Panc1 (cell line): ENCODE measurements around the gene EREG. TPM values are rescaled to one million over a fixed set of nuclear protein-coding genes. Genes with fewer than 3 reads are reported as not detected.

ENCODE experiments used
- ATAC-seq: fragments of 200-7000 bp; cut with Tn5 transposase; 2 replicates; pipeline ENCODE4 v1.9.1; 2020; ENCODE audit warnings: mild to moderate bottlenecking, moderate library complexity
- BruUV-seq: library from RNA; stranded (reverse); fragments of 400-500 nt; replicated peaks from 2 replicates; lab custom pipeline; 2021; lab: Mats Ljungman, UMichigan
- CTCF ChIA-PET: fragments of 300-600 bp; sonication (Branson Sonifier 250); formaldehyde crosslinking; loops from one replicate; lab custom pipeline; 2022; ENCODE audit warnings: antibody characterized with exemption; lab: Charles Lee
- POLR2A ChIA-PET: fragments of 300-600 bp; sonication (Branson Sonifier 250); formaldehyde crosslinking; loops from one replicate; lab custom pipeline; 2022; ENCODE audit warnings: antibody characterized with exemption; lab: Charles Lee
- DNase-seq: peaks from one replicate; pipeline ENCODE4 v3.0.0-alpha.2; 2010; ENCODE audit warnings: low read depth, low spot score
- H3K27ac ChIP-seq: 2 replicates; pipeline ENCODE4 v1.5.1; 2011; ENCODE audit warnings: mild to moderate bottlenecking, low read length, inconsistent platforms
- H3K27me3 ChIP-seq: fragments of 200-500 bp; sonication (Bioruptor generic); 2 replicates; pipeline ENCODE4 v1.6.0; 2014; ENCODE audit warnings: low read length, inconsistent platforms; ENCODE audit not compliant: control insufficient read depth, insufficient read depth
- H3K36me3 ChIP-seq: fragments of 200-500 bp; sonication (Bioruptor generic); 2 replicates; pipeline ENCODE4 v1.5.1; 2014; ENCODE audit warnings: inconsistent platforms, mild to moderate bottlenecking, low read length, moderate library complexity; ENCODE audit not compliant: control insufficient read depth, insufficient read depth
- H3K4me1 ChIP-seq: 2 replicates; pipeline ENCODE4 v1.5.1; 2011; ENCODE audit warnings: inconsistent platforms, mild to moderate bottlenecking, low read length, moderate library complexity; ENCODE audit not compliant: control insufficient read depth, insufficient read depth
- H3K4me3 ChIP-seq, 2 experiments: 2 replicates each; pipeline ENCODE4 v1.5.1; 2011 to 2012; ENCODE audit warnings: low read depth in 2 of 2, low read length in 2 of 2, mild to moderate bottlenecking in 2 of 2, inconsistent platforms in 1 of 2, moderate library complexity in 1 of 2
- H3K9me3 ChIP-seq: fragments of 200-500 bp; sonication (Bioruptor generic); 2 replicates; pipeline ENCODE4 v1.5.1; 2014; ENCODE audit warnings: low read depth, mild to moderate bottlenecking, inconsistent platforms, low read length, moderate library complexity; ENCODE audit not compliant: control insufficient read depth, insufficient read depth
- CTCF ChIP-seq: fragments of 450-650 bp; IDR thresholded peaks from 2 replicates; pipeline ENCODE4 v1.5.1; 2017; ENCODE audit warnings: mild to moderate bottlenecking
- POLR2AphosphoS5 ChIP-seq: IDR thresholded peaks from 2 replicates; pipeline ENCODE4 v1.6.1; 2012; ENCODE audit warnings: mild to moderate bottlenecking, low read depth, low read length, moderate library complexity
- REST ChIP-seq, 2 experiments: IDR thresholded peaks; 2 replicates each; pipeline ENCODE4 v1.6.1; 2011 to 2012; ENCODE audit warnings: low read depth in 2 of 2, control low read depth in 1 of 2, low read length in 1 of 2, mild to moderate bottlenecking in 1 of 2, moderate library complexity in 1 of 2; ENCODE audit not compliant: insufficient read depth in 1 of 2
- SIN3A ChIP-seq: IDR thresholded peaks from 2 replicates; pipeline ENCODE4 v1.6.1; 2012; ENCODE audit warnings: low read depth, mild to moderate bottlenecking, low read length, moderate library complexity, borderline replicate concordance; ENCODE audit not compliant: insufficient read depth
- TCF7L2 ChIP-seq: IDR thresholded peaks from 2 replicates; pipeline ENCODE4 v1.6.1; 2011; ENCODE audit warnings: mild to moderate bottlenecking, low read depth, low read length, inconsistent platforms
- in situ Hi-C: cut with HindIII; loops from 2 replicates; pipeline ENCODE4 v1.10.0; 2016; ENCODE audit warnings: low sequenced_read_pairs, low pct_unique_long_range_greater_than_20kb
- intact Hi-C: fragments of 100-400 bp; cut with micrococcal nuclease; formaldehyde crosslinking; loops from one replicate; pipeline ENCODE4 v1.10.0; 2022; ENCODE audit not compliant: unreplicated experiment
- total RNA-seq: library from RNA; stranded (reverse); gene quantifications from one replicate; pipeline ENCODE4 v1.2.1, GENCODE V29; 2021; ENCODE audit not compliant: unreplicated experiment

Gene EREG
- total RNA-seq, 1 experiment from 2014 or later, result 2.1 TPM

- in situ Hi-C loops (no loop called here), intact Hi-C loops (no loop called here)
- Histone ChIP-seq H3K4me3 (no peak overlapping the region), H3K27me3 (no peaks in the 10 kb centered on the region), H3K4me1 (no peaks in the 10 kb centered on the region), H3K27ac (no peak overlapping the region), H3K9me3 (no peaks in the 10 kb centered on the region), H3K36me3 (no peaks in the 10 kb centered on the region)
- BruUV-seq, result no TSS peak
- ChIA-PET POLR2A (no interaction called here), CTCF (no interaction called here)
- ATAC-seq (no peak), DNase-seq (no peak)
- TF ChIP-seq SIN3A (no peak), POLR2AphosphoS5 (no peak), CTCF (no peak), TCF7L2 (no peak), REST (IDR thresholded peaks at IDR 0.05; ENCODE audit: insufficient read depth in 1 of 2, low read depth in 2 of 2, low read length in 1 of 2) (no peak)
These were observed 25.7 kb downstream of the EREG start for GRCh38 chr4:74390677-74391076.

GRCh38 chr4:74391346-74391745 lies 26.4 kb downstream of the EREG start:
- POLR2A ChIA-PET, result no interaction called here
- no peak for TF ChIP-seq TCF7L2
- no peak for TF ChIP-seq CTCF
- no peak for TF ChIP-seq POLR2AphosphoS5
- no peak for TF ChIP-seq SIN3A
- TF ChIP-seq REST (IDR thresholded peaks at IDR 0.05; ENCODE audit: insufficient read depth in 1 of 2, low read depth in 2 of 2, low read length in 1 of 2), result no peak
- H3K4me1 ChIP-seq, result no peaks in the 10 kb centered on the region
- no peak for DNase-seq
- H3K9me3 ChIP-seq, result no peaks in the 10 kb centered on the region
- intact Hi-C loops (no loop called here), in situ Hi-C loops (no loop called here)
- no TSS peak for BruUV-seq
- no peak overlapping the region for H3K27ac ChIP-seq
- ATAC-seq, result no peak
- H3K4me3 ChIP-seq, result no peak overlapping the region
- CTCF ChIA-PET, result no interaction called here
- no peaks in the 10 kb centered on the region for H3K27me3 ChIP-seq
- no peaks in the 10 kb centered on the region for H3K36me3 ChIP-seq
